GM18499 (cell line): Measurements from ENCODE around the gene AIPL1.

Experiments used
- ATAC-seq: cut with Tn5 transposase; IDR thresholded peaks from one replicate; pipeline ENCODE4 v1.9.1; 2021; ENCODE audit warnings: moderate number of reproducible peaks; ENCODE audit not compliant: insufficient read depth, unreplicated experiment

Gene AIPL1

DNA sequence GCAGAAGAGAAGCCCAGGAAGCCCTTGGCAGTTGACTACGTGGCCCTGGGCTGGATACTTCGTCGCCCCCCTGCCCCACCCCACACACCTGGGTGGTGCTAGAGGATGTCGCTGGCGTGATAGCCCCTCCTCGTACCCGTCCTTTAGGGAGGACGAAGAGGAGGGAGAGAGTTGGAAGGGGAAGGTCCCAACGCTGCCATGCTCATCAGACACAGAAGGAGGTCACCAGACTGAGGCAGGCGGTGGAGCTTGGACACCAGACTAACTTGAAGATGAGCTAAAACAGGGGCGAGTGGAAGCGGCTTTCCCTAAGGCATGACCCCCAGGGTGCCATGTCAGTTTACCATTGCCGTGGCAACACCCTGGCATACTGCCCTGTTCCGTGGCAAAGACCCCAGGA, 11.0 kb downstream of the AIPL1 start:
- no peak for ATAC-seq

DNA sequence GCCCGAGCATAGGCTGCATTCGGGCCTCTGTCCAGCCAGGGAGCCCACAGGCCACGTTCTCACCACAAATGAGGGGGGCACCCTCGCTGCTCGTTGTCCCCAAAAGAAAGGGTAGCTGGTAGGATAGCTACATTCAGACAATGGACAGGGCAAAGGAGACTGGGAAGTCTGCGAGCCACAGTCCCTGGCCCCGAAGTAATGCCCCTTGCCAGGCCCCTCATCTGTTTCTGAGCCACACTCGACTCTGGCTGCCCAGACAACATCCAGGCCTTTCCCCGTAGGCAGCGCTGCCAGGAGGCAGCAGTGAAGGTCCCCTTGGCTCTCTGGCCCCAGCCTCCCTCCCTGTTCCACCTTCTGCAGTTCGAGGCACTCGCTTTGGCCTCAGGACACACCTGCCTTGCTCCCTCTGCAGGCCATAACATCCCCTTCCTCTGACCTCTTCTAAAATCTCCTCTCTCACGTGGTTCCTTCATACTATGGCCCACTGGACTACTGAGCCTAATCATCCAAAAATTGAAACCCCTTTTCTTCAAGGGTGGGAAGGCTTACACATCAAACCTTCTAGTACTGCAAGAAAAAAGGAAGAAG, 12.2 kb downstream of the AIPL1 start:
- no peak for ATAC-seq

DNA sequence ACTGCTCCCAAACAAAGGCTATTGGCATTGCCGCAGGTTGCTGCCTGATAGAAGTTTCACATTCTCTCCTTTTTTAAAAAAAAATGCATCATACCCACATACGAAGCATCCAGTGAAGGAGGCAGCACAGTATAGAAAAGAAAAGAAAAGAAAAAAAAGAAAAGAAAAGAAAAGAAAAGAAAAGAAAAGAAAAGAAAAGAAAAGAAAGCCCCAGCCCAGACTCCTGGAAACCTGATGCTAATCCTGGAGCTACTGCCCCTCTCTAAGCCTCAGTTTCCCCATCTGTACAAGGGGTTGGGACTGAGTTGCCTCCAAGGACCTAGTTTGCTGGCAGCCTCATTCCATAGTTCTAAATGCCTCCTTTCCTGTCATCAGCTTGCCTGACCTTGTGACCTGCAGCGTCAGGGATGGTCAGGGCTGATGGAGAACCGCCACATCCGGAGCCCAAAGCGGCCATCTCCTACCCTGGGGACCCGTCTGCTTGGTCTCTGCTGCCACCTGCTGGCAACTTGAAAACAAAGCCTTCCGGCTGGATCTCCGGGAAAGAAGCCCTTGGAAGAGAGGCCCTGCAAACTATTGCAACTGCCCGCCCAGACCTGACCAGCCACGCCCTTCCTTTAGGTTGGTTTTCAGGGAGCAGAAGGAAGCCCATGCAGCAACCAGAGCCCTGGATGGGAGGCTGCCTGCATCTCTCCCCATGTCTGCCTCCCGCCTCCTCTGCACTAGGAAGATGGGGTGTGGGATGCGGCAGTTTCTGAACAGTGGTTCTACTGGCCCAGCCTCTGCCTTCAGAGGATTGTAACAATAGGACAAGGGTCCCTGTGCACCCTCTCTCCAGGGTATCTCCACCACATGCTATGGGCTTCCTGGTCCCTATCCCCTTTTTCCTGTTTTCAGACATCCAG, 13.0 kb downstream of the AIPL1 start:
- ATAC-seq: no peak

GRCh38 chr17:6420173-6420641, 14.7 kb downstream of the AIPL1 start:
- no peak for ATAC-seq

DNA sequence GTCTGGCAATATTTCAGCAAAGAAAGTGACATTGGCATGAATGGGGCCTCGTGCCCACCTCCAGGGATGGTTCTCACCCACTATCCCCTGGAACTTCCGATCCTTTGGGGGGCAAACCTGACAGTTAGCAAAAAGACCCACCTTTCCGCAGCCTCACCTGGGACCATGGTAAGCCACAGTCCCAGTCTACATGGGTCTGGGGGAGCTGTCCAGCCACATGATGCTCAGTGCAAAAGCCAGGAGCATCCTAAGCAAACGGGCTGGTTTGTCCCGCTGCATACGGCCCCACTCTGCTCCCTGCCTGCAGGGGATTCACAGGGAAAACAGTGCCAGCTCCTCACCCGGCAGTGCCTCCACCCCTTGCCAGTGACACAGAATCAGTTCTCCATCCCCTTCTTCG, 19.3 kb downstream of the AIPL1 start:
- no peak for ATAC-seq

- no peak for ATAC-seq
Observed at GRCh38 chr17:6413065-6413464, 21.9 kb downstream of the AIPL1 start.

DNA sequence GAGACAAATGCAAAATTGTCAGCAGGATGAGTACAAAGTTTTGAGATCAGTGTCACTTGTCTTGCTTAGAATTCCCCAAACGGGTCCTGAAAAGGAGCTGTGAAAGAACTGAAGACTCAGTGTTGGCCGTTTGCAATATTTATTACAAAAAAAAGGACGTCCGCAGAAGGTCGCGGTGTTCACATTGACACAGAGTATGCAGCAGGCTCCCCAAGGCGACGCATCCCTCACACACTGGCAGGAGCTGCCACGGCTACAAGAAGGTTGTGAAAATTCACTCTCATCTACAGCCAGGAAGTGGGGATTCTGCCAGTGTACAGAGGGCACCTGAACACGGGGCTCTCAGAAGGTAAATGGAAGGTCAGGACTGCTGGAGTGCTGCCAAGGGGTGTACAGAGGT, 26.2 kb downstream of the AIPL1 start:
- ATAC-seq: no peak

GRCh38 chr17:6408276-6408675, 26.6 kb downstream of the AIPL1 start:
- no peak for ATAC-seq

- ATAC-seq: no peak
Observed at GRCh38 chr17:6402258-6402657, 32.7 kb downstream of the AIPL1 start.

- ATAC-seq: no peak
Observed at GRCh38 chr17:6398955-6399354, 36.0 kb downstream of the AIPL1 start.

DNA sequence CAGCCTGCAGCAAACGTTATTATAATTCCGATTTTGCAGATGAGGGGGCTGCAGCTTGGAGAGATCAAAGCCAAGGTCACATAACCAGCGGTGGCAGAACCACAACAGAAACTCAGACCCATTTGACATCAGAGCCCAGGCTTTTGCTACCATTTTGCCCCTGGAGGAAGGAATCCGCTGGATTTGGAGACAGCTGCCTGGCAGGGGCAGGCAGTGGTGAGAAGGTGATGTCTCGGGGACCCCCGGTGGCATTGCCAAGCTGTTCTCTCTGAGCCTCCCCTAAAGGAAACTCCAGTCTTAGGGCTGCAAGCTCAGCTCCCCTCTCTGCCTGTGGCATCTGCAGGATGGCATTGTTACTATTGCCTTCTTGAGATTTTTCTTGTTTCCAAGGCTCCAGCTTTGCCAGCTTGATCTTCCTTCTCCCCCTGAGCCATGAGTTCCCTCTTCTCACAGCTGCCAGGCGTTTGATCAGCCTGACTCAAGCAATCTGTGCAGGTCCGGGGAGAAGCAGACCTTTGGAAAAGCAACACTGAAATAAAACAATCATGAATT, 40.8 kb downstream of the AIPL1 start:
- ATAC-seq: no peak

GRCh38 chr17:6393351-6393952, 41.5 kb downstream of the AIPL1 start:
- no peak for ATAC-seq

DNA sequence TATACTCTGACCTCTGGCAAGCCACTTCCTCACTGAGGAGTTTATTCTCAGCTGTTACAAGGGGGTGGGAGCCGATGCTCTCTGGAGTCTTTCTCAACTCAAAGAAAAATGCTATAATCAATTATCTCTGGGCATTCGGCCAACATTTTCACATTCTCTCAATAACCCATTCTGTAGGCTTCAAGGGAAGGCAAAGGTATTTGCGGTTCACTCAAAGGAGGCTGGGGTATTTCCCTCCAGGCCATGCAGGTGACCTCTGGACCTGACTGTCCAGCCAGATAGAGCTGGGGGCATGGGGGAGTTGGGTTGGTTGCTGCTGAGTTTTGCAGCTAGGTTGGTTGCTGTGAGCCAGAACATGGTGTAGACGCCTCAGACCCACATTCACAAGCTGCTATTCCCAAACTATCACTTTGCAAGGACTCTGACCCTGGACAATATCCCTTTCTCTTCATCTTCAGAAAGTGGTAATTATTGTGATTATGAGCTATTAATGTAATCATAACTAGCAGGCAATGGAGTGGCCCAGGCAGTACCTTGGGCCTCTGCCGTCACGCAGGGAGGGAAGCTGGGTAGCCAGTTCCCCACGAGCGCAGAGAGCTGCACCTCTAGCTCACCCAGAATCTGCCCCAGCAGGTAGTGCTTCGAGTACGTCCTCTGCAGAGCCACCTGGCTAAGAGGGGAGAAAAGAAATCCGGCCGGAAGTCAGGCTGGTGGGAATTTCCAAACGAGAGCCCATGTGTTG, 42.1 kb downstream of the AIPL1 start:
- ATAC-seq: no peak

- no peak for ATAC-seq
Observed at GRCh38 chr17:6388416-6388815, 46.5 kb downstream of the AIPL1 start.

DNA sequence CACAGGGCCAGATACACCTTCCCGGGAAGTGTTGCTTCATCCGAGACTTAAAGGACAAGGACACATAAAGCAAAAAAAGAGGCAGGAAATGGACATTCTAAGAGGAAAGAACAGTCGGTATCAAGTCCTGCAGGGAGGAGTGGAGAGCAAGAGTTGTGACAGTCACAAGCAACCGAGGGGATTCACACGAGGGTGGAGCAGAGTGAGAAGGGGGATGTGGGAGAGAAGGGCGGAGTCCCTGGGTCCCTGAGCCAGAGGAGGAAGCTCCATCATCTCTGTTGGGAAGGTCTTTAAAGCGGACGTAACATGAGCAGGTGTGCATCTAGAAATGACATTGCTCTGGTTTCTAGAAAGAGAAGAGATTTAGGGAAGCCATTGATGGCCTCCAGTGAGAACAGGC, 47.1 kb downstream of the AIPL1 start:
- no peak for ATAC-seq

DNA sequence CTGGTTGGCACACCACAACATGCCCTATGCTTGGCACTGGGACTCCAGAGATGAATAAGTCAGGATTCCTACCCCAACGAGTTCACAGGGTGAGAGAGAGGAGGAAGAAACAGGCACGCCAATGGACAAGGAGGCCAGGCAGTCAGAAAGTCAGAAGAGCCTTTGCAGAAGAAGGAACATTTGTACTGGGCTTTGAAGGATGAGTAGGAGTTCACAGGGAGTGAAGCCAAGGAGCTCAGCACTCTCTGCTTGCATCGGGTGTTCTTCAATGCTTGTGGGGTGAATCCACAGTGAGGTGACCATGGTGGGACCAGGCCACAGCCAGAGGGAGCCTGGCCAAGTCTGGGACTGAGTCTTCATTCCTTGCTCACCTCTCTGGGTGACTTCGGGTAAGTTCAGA, 47.5 kb downstream of the AIPL1 start:
- ATAC-seq: no peak

DNA sequence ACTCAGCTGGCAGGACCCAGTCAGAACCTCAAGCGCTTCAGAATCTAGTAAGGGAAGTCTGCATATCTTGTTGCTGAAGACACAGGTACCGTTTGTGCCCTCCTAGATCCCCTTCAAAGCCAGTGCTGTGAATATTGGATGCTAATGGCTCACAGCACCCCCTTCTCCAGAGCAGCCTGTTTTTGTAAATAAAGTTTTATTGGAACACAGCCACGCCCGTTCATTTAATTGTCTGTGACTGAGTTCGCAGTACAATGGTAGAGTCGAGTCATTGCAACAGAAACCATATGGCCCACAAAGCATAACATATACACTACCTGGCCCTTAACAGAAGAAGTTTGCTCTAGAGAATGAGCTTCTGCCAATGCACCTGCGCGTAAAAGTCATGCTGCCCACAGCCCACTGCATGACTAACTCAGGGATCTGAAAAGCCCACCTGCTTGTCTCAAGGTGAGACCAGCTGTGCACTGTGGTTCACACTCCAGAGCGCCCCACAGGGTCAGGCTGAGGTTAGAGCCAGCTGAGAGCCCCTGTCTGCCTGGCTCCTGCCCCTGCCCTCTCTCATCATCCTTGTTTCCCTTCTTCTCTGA, 48.8 kb downstream of the AIPL1 start:
- ATAC-seq: no peak

DNA sequence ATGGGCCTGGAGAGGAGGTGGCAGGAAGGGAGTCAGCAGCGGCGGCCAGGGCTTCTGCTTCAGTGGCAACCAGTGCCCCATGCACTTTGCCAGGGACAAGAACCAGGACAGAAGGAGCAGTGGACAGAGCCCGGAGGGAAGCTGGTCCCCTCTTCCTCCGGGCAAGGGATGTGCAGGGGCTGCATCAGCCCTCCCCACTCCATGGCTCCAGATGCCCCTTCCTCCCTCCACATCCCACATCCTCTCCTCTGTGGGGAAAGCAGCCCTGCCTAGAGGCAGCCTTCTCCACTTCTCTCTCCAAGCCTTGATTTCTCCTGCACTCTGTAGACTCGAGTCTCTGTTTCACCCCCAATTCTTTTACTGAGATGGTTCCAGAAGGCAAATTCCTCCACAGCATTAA, 50.4 kb downstream of the AIPL1 start:
- no peak for ATAC-seq

- no peak for ATAC-seq
Observed at GRCh38 chr17:6381526-6382465, 53.1 kb downstream of the AIPL1 start.
